Stimulated activated naive CD4-positive, alpha-beta T cell (primary cell): Measurements from ENCODE around the gene C17orf67.

Source experiments
- DNase-seq, 6 experiments: peaks; one replicate each; lab custom pipeline; 2025; lab: John Stamatoyannopoulos, UW

Gene C17orf67

DNA sequence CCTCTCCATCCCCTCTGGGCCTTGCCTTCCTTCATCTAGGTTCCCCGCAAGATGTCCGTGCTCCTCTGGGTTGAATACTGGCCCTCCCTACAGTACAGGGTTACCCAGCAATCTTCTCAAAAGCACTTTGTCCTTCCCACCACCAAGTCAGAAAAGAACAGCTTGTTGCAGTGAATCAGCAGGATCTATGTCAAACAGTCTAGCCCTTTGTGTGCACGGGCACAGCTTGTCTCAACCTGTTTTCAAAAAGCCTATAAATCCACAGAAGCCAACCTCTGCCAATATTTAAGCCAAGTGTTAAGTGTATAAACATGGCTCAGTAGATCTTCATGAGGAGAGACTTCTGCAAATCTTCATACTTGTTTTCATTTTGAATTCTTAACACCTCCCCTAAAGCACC, 25.2 kb downstream of the C17orf67 start:
- DNase-seq: no peak

DNA sequence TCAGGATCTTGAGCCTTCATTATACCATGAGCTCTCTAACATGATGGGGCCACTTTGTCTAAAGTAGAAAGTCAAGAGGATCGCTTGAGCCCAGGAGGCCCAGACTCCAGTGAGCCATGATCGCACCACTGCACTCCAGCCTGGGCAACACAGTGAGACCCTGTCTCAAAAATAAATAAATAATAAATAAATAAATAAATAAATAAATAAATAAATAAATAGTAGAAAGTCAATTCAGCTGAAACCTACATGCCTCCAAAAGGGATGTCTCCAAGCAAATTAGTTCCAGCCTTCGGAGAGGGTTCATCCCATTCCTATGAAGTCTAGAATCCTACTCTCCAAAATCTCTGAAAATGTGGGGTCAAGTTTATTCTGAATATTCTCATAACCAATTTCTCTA, 26.0 kb downstream of the C17orf67 start:
- no peak for DNase-seq

DNA sequence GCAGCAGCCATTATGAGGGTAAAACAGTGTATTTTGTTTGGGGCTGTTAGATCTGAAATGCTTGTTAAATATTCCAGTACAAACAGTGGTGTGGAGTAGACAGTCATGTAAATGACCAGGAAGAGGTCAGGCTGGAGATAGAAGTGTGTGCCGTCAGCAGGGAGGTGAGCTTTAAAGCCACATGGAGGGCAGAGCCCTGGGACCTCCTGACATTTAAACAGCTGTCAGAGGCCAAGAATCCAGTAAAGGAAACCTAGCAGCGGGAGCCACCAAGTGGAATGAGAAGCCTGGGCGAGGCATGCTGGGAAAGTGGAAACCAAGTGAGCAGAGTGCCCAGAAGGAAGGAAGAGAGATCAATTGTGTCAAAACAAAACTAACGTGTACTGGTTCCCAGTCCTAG, 26.8 kb downstream of the C17orf67 start:
- no peak for DNase-seq

DNA sequence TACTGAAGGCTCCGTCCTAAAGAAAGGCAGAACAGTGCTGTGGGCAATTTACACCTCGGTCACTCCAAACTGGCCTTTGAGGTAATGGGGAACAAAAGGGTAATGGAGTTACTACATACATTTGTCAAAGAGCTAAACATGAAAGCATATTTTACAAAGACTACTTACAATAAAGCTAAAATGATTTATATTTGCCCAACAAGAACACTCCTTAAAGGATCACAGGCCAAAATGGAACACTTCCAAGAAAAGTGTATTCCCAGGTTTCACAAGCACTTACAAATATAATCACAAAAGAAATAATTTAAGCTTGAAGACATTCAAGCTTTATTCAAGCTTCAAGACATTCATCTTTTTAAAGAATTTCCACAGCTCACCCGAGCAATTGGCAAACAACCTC, 29.3 kb downstream of the C17orf67 start:
- DNase-seq: no peak

DNA sequence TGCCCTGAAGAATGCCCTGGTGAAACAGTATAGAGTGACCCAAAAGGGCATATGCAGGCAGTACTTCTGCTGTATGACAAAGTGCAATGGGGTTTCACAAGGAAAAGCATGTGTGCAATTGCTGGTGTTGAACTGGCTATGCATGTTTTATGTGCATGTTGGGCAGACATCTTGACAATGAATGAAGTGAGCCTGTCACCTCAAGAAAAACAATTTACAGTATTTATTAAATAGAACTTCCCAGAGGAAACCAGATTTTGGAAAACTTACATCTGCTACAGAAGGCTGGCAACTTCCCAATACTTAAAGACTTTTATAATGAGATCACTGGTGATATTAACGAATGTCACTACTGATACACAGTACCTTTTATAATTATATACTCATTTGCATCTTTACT, 30.6 kb downstream of the C17orf67 start:
- DNase-seq: no peak

DNA sequence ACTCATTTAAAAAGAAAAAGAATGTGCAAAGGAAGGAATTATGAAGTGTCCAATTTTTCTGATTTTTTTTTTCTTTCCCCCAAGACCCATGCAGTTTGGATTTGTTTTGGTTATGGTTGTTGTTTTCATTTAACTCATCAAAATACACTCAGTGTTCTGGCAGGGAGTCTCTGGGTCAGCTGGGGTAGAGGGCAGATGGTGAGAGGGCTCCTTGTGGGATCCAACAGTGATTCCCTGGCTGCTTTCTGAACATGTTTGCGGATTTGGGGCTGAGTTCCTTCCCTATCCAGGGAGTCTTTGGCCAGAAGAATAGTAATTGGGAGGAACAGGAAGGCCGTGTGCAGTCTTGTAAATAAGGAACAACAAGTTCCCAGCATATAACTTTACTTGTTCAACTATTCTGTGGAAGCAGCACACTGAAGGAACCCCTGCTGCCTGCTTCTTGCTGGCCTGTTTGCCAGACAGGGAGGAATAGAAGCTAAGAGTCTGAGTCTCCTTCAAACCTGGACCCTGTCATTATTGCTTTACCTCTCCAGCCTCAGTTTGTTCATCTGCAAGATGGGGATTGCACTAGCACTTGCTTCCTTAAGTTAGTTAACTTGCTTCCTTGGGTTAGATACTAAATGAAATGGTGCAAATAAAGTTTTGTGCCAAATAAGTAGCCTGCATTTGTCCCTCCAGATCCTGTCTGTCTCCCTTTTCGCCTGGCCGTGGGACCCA, 32.1 kb downstream of the C17orf67 start:
- DNase-seq: no peak

DNA sequence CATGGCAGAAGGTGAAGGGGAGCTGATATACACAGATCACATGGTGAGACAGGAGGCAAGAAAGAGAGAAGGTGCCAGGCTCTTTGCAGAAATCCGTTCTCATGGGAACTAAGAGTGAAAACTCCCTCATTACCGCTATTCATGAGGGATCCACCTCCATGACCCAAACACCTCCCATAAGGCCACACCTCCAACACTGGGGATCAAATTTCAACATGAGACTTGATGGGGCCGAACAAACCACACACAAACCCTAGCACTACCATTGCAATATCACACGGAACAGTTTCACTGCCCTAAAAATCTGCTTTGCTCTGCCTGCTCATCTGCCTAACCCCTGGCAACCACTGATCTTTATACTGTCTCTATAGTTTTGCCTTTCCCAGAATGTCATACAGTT, 34.8 kb downstream of the C17orf67 start:
- no peak for DNase-seq

DNA sequence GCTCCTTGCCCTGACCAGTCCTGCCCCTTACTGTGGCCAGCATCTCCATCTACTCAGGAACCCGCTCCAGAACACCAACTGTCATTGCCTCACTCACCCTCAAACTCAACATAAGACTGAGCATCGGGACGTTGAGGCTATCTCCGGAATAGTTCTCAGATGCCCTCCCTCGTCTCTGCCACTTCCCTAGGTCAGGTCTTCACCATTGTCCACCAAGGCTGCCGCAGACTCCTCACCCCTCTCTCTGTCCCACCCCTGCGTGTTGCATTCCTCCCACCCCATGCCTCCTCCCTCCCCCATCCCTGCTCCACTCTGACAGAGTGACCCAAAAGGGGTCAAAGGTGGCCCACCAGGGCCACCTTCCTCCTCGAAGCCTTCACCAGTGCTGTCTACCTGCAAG, 37.2 kb downstream of the C17orf67 start:
- no peak for DNase-seq

DNA sequence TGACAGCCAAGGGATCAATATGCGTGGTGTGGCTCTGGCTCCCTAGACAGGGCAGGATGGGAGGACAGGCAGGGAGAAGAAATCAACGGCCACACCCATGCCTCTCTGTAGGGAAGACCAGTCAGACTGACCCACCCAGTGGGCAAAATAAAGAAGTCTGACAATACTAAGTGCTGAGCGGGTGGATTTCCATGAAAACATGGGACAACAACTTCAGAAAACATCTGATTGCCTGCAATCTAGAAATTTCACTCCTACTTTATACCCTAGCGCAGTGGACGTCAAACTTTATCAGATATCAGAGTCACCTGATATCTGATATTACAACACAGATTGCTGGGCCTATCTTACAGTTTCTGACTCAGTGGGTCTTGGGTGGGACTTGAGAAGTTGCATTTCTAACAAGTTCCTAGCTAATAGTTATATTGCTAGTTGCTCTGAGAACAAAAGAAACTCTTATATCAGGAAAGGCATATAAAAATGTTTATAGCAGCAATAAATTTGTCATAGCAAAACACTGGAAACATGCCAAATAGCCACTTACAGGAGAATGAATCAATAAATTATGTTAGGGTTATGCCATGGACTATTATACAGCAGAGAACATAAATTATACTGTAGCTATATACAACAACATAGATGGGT, 38.4 kb downstream of the C17orf67 start:
- DNase-seq: no peak

DNA sequence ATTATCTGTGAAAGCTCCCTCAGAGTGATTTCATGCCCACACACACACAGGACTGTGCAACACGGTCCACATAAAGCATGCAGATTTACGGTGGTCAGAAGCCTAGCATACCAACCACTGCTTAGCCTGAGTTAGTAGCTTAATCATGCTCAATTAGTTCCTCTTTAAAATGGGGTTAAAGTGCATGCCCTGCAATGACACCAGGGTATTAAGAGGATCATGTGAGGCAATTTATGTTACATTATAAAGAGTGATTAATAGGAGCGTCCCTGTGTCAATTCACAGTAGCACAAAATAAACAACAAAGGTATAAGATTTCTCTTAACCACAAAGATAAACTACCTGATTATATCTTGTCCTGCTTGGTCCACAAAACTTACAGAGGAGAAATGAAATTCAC, 39.8 kb downstream of the C17orf67 start:
- no peak for DNase-seq

DNA sequence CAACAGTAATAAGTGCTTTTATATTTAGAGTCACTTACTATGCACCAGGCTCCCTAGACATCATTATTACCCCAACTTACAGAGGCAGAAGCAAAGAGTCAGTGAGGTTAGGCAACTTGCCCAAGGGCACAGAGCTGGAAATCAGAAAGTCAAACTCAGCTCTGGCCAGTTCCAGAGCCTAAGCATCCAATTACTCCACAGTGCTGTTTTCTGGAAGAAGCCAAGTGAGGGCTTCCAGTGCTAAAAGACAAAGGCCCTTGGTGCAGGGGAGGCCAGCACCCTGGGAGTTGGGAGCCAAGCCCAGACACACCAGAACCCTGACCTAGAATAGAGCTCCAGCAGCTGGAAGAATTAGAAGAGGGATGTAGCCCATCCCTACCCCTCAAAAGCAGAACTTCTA, 40.2 kb downstream of the C17orf67 start:
- DNase-seq: no peak

DNA sequence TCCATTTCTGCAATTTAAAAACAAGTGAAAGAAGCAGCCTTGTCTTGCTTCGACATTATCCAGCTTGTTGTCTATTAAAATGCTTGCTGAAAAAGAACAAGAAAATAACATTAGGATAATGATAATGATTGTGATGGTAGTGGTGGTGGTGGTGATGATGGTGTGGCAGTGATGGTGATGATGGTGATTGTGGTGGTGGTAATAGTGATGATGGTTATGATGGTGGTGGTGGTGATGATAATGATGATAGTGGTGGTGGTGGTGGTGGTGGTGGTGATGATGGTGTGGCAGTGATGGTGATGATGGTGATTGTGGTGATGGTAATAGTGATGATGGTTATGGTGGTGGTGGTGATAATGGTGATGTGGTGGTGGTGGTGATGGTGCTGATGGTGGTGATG, 41.5 kb downstream of the C17orf67 start:
- DNase-seq: no peak

DNA sequence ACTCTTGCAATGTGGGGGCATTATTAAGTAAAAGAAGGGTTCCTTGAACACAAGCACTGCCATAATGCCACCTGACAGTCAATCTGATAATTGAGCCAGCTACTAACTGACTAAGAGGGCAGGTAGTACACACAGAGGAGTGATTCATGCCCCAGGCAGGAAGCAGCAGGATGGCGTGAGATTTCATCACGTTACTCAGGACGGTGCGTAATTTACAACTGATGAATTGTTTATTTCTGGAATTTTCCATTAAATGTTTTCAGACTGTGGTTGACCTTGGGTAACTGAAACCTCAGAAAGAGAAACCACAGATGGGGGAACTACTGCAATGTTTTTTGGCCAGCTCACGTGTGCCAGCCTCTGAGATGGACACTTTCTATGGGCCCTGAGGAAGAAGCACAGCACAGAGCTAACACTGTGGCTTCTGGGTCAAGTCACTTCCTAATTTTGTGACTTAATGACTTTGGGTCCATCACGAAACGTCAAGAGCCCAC, 46.7 kb downstream of the C17orf67 start:
- DNase-seq: peak in 1 of 6 experiments; percentile 2

DNA sequence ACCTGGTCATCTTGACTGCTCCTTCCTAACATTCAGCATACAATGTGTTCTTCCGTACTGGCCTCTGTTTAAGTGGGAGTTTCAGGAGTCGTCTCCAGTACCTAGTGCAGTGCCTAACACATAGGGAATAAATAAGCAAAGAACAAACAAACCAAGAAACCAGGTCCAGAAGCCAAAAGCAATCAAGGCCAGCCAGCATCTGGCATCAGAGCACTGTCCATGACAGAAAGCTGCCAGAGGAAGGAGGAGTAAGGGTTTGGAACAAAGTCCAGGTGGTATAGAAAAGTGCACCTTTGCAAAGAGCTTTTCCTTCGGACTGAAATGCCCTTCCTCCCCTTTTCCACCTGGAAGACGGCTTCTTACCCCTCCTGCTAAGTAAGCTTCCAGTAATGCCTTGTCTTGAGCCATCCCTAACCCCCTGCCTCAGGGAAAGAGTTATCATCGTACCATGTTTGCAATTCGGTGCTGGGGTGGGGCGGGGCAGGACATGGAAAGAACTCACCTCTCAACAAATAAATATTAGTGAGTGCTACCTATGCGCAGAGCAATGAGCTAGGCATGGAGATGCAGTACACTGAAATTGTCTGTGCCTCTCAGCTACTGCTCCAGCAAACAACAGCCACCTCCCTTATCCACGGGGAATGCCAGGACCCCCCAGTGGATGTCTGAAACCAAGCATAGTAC, 47.6 kb downstream of the C17orf67 start:
- DNase-seq: no peak

DNA sequence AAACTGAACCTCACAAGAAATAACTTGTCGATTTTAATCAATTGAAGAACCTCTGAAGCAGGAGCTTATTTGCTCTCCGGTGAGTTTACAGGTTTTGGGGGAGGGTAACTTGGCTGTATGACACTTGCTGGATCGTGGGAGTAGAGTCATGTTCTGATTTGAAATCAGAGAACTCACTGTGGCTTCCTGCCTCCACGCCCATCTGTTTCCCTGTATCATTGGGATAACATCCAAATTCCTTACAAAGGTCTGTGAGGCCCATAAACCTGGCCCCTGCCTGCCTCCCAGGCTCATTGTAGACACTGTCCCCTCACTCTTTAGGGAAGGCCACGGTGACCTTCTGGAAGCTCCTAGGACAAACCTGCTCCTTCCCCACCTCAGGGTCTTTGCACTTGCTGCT, 48.3 kb downstream of the C17orf67 start:
- no peak for DNase-seq

DNA sequence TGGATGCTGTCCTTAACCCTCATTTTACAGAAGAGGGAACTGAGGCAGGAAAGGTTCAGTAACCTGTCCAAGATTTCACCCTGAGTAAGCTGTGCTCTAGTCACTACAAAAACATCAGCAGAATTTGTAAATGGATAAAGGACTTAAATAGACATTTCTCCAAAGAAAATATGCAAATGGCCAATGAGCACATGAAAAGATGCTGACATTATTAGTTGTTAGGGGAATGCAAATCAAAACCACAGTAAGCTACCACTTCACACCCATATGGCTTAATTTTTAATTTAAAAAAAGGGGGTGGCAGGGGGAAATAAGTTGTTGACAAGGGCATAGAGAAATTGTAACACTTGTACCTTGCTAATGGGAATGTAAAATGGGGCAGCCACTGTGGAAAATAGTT, 51.4 kb downstream of the C17orf67 start:
- no peak for DNase-seq

DNA sequence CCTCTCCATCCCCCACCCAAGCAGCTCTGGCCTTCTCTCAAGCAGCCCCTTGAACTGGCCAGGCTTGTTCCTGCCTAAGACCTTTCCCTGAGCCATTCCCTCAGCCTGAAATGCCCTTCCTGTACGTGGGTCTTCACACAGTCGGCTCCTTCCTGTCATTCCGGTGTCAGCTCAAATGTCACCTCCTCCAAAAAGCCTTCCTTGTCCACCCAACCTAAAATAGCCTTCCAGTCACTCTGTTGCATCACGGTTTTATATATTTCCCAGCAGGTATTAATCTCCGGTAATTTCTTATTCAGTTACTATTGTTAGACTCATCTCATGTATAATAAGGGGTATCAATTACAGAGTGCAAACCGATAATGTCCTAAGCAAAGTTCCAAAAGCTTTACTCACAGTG, 51.8 kb downstream of the C17orf67 start:
- no peak for DNase-seq

DNA sequence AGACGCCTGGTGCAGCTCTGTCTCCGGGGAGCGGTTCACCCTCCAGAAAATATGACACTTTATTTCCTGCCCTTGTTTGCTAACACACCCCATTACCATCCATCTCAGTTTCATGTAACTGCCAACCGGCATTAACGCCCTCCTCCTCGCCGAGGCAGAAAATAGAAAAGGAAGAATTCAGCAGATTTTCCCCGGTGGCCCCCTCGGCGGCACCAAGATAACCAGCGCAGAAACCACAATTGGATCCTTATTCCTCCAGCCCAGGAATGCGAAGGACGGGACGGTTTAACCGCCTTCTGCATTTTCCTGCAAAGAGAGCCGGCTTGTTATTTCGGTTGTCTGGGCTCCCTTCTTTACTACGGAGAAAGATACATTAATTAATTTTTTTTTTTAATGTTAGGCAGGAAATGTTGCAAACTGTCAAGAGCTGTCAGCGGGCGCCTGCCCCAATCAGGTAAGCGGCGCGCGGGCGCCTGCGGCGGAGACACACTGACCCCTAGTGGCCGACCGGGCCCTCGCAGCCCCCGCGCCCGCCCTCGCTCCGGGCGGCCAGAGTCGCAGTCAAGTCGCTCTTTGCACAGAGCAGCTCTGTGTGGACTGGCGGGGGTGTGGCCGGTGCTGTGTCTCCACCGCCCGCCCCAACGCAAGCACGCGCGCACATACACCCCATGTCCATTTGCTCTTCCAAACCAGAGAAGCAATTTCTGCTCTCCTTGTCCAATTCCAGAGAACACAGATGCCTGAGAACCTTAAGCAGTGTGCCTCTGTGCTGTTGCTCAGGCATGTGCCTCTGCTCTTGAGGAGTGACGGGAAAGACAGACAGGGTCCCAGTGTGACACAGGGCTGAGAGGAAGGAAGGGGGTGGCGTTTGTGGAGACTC, 53.6 kb downstream of the C17orf67 start:
- DNase-seq: peak; percentile 74 to 90 (median 82)

DNA sequence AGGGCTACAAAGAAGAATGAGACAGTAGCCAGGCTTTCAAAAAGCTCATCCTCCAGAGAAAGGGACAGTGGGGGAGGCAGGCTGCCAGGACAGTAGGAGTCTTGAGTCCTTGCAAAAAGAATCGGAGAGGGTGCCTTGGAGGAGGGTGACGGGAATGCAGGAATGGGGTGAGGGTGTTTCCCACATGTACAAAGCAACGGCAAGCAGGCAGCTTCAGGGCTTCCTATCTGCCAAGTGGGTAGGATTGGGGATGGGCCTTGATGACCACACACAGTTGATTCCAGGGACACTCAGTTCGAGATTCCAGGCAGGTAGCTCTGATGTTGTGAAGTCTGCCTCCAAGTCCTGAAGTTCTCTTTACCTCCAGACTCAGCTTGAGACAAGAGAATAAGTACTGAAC, 54.4 kb downstream of the C17orf67 start:
- DNase-seq: no peak

DNA sequence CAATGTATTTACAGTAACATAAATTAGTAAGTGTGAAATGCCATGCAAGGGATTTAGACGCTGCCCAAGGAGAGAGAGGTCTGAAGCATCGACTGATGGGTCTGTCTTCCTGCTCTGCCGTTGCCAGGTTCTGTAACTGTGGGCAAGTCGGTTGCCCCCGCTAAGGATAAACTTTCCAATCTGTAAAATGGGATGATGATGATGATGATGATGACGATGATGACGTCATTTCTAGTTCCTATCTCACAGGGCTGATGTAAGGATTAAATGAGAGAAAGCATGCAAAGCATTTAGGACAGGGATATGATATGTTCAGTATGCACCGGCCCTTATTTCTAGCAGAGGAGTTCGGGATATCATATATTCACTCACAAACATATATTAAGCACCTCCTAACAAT, 54.8 kb downstream of the C17orf67 start:
- DNase-seq: no peak

DNA sequence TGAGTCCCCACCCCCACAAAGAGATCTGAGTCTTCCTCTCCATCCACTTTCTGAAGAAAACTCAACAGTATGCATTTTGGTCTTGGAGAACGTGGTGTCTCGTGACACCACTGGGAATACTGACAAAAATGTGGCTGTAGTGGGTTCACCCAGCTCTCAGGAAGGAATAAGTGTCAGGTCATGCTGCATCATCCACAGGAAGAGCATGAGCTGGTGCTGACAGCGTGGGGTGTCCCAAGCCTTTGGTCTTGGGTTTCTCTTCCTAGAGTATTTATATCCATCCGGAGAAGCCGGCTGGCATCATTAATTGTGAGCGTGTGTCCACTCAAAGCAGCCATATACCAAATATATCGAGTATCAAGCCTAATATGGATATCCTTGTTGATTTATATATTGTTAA, 55.9 kb downstream of the C17orf67 start:
- DNase-seq: no peak

DNA sequence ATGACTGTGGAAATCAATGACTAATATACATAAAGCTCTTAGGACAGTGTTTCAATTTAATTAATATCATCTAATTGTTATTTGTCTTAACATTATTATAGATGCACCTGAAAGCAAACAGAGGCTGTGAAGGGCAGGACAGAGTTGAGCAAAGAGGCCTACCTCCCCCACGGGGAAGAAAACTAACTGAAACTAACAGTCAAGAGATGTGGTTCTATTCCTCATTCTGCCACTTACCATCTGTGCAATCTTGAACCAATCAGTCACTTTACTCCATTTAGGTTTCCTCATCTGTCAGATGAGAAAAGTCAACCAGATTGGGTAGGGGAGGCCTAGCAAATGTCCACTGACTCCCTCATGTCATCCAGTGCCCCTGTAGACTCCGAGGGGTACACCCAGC, 59.1 kb downstream of the C17orf67 start:
- DNase-seq: no peak
